Measurements from ENCODE around the gene CHCHD1.
"Not testable (repeated sequence)": the region's sequence is repeated elsewhere in the genome, so short reads cannot be mapped to it uniquely, and the experiment has no call there.

CHCHD1 gene

GRCh38 chr10:73781879-73782748, at the start of gene CHCHD1:
Gene CHCHD1 (plus strand): TSS chr10:73782048. CDS start chr10:73782076, 28 bp downstream.
- DNase-seq (ENCODE audit: extremely low read depth in 1 of 2, low read depth in 1 of 2): peak; percentile 77 to 87

GRCh38 chr10:73732426-73732825, 49.4 kb upstream of the CHCHD1 start:
- no peak for DNase-seq (ENCODE audit: extremely low read depth in 1 of 2, low read depth in 1 of 2)

DNA sequence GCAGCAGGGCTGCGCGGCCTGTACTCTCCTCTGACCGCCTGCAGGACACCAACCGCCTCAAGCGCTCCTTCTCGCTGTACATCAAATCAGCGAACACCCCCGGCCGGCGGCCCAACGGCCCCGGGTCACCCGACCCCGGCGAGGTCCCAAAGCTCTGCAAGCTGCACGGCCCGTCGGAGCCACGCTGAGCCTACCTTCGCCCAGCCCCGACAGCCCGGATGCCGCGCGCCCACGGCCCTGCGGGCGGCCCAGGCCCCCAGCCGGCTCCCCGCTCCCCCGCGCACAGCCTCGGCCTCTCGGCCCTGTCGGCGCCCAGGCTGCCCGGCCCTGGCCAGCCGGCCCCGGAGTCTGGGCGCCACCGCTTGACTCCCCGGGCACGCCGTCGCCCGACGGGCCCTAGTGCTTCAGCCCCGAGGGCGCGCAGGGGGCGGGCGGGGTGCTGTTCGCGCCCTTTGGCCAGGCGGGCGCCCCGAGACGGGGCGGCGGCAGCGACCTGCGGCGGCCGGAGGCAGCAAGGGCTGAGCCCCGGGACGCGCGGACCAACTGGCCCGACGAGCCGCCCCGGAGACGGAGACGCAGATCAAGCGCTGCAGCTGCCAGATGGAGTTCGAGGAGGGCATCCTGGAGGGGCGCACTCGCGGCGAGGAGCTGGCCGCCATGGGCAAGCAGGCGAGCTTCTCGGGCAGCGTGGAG, 48.8 kb upstream of the CHCHD1 start:
- DNase-seq (ENCODE audit: extremely low read depth in 1 of 2, low read depth in 1 of 2): no peak

GRCh38 chr10:73734028-73734720, 47.7 kb upstream of the CHCHD1 start:
- no peak for DNase-seq (ENCODE audit: extremely low read depth in 1 of 2, low read depth in 1 of 2)

DNA sequence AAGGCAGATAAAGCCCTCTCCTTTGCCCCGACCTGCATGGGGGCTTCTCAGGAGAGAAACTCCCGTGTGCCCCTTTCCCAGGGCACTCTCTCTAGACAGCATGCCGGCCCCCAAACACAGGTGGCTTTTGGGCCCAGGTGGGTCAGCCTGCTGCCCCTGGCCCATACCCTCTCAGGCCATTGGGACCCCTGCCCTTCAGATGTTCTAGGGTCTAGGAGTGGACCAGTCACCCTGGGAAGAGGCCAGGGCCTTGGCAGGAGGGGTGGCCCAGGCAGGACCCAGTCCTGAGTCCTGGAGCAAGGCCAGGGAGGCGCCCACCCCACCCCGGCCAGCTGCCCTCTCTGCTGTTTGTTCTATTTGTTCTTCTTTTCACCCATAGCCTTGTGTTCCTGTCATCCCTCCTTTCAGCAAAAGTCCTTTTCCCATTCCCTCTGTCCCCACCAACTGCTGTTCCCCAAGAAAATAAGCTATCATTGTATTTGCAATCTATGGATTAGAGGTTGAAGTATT, 47.0 kb upstream of the CHCHD1 start:
- no peak for DNase-seq (ENCODE audit: extremely low read depth in 1 of 2, low read depth in 1 of 2)

GRCh38 chr10:73740501-73741254, 41.2 kb upstream of the CHCHD1 start:
- not testable (repeated sequence) for DNase-seq (ENCODE audit: extremely low read depth in 1 of 2, low read depth in 1 of 2)

GRCh38 chr10:73742454-73742734, 39.5 kb upstream of the CHCHD1 start:
- no peak for DNase-seq (ENCODE audit: extremely low read depth in 1 of 2, low read depth in 1 of 2)

DNA sequence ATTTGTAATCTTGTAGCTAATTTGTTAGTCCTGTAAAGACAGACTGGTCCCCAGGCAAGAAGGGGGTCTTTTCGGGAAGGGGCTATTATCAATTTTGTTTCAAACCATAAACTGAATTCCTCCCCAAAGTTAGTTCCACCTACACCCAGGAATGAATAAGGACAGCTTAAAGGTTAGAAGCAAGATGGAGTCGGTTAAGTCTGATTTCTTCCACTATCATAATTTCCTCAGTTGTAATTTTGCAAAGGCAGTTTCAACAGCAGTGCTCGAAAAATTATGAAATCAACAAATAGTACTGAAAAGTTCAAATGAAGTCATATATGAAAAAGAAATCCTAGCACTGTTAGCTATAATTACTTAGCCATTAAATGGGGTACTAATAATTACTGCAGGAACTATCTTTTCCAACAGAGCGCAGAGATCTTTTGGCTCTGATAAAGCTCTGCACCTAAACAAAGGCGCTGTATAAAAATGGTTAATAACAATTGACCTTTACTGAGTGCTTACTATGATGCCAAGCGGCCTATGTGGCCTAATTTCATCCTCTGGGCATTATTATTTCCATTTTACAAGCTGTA, 38.4 kb upstream of the CHCHD1 start:
- no peak for DNase-seq (ENCODE audit: extremely low read depth in 1 of 2, low read depth in 1 of 2)

GRCh38 chr10:73743905-73744663, 37.8 kb upstream of the CHCHD1 start, which contains the start of gene SEC24C:
Gene SEC24C (plus strand): TSS chr10:73744372. CDS start chr10:73746833, 2,461 bp downstream.
- peak; percentile 86 to 91 for DNase-seq (ENCODE audit: extremely low read depth in 1 of 2, low read depth in 1 of 2)

DNA sequence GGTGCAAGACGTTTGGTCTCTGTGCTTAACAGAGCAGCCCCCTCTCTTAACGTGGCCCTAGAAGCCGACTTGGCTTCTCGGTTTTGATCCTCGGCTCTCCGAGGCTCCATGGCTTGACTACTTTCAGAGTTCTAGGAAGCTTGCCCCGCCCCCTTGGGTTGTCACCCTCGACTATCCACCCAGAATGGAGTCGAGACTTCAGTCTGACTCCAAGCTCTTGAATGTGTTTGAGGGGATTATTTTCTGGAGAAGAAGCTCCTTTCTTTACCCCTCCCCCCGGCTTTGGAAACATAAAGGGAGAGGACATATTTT, 37.2 kb upstream of the CHCHD1 start:
- DNase-seq (ENCODE audit: extremely low read depth in 1 of 2, low read depth in 1 of 2): peak; percentile 20 to 23

- no peak for DNase-seq (ENCODE audit: extremely low read depth in 1 of 2, low read depth in 1 of 2)
Observed at GRCh38 chr10:73746721-73747120, 35.1 kb upstream of the CHCHD1 start.

DNA sequence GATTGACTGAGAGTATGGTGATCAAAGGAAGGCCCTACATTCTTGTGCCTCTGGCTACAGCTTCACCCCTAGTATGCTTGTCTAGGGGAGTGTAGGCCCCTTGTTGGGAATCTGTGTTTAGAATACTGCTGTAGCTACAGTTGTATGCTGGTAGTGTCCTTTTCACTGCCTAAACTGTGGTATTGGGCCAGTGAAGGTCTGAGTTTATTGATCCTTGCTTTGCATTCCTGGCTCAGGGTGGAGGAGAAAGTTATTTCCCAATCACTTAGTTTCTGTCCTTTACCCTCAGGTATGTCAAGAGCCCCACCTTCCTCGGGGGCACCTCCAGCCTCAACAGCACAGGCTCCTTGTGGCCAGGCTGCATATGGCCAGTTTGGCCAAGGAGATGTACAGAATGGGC, 31.0 kb upstream of the CHCHD1 start:
- DNase-seq (ENCODE audit: extremely low read depth in 1 of 2, low read depth in 1 of 2): no peak

DNA sequence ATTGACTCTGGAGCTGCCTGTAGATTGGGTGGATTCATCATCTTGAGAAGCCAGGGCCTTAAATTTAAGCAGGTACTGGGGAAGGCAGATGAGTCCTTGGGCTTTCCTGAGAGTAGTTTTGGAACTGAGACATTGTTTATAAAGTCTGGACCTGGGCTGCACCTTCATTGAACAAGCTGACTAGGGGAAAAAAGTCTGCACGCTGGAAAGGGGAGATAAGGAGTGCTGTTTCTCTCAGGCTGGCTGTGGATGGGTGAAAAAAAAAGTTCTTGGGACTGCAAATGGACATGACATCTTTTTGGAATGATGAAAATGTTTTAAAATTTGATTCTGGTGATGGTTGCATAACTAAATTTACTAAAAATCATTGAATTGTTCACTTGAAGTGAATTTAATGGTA, 25.7 kb upstream of the CHCHD1 start:
- no peak for DNase-seq (ENCODE audit: extremely low read depth in 1 of 2, low read depth in 1 of 2)

- DNase-seq (ENCODE audit: extremely low read depth in 1 of 2, low read depth in 1 of 2): no peak
Observed at GRCh38 chr10:73758704-73759511, 22.9 kb upstream of the CHCHD1 start.

DNA sequence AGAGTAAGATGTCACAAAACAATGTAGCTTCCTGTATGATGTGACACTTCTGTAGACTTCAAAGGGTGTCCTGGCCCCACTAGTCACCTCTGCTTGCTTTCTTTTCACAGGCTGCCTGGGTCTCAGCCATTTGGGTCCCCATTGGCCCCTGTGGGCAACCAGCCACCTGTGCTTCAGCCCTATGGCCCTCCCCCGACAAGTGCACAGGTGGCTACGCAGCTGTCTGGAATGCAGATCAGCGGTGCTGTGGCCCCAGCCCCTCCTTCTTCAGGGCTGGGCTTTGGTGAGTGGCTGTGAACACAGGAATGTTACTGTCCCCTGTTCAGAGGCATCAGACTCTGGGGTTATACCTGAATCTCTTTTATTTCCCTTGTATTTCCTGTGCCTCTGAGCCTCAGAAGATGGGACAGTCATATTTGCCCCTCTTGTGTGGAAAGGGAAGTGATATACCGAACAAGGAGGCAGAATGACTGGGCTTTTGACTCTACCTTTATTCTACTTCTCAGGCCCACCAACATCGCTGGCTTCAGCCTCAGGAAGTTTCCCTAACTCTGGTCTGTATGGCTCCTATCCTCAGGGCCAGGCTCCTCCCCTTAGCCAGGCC, 22.2 kb upstream of the CHCHD1 start:
- no peak for DNase-seq (ENCODE audit: extremely low read depth in 1 of 2, low read depth in 1 of 2)

DNA sequence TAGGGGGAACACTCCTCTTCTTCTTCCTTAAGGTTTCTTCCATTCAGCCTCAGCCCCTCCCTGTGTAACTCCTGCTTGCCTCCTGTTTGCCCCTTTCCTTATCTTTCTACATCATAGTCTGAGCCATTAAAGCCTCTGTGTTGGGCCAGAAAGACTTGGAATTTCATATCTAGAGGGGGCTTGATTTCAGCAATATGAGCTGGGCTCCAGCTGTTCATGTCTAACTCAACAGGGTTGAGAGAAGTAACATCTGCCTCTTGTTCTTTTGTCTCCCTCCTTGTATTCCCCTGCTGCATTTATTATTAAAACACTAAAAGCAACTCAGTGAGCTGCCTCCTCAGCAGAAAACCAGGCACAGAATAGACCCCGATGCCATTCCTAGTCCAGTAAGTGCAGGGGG, 20.1 kb upstream of the CHCHD1 start:
- no peak for DNase-seq (ENCODE audit: extremely low read depth in 1 of 2, low read depth in 1 of 2)

GRCh38 chr10:73762915-73763314, 18.9 kb upstream of the CHCHD1 start:
- DNase-seq (ENCODE audit: extremely low read depth in 1 of 2, low read depth in 1 of 2): no peak

DNA sequence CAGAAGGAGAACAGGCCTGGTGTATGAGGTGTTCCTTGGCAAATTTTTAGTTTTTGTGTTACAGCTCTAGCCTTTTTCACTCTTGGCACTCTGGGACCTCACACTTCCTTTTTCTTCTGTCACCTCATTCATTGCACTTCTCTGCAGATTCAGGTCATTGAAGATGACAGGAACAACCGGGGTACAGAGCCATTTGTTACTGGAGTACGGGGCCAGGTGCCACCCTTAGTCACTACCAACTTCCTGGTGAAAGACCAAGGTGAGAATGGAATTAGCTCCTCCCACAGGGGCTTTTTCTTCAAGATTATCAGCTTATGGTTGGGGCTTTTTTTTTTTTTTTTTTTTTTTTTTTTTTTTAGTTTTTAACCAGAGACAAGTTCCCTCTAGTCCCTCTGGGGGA, 18.5 kb upstream of the CHCHD1 start:
- no peak for DNase-seq (ENCODE audit: extremely low read depth in 1 of 2, low read depth in 1 of 2)

GRCh38 chr10:73765066-73765465, 16.8 kb upstream of the CHCHD1 start:
- no peak for DNase-seq (ENCODE audit: extremely low read depth in 1 of 2, low read depth in 1 of 2)

All from activated CD8-positive, alpha-beta memory T cell treated with anti-CD3 and anti-CD28 coated beads for 1 hour (primary cell).